H9 (cell line): ENCODE results near the gene NT5DC2. TPM values are rescaled to one million over a fixed set of nuclear protein-coding genes. Genes with fewer than 3 reads are reported as not detected.

Experiments
- DNase-seq: peaks from one replicate; pipeline ENCODE4 v3.0.0-alpha.2; 2017
- H2AFZ ChIP-seq: one replicate; pipeline ENCODE4 v1.6.1; 2013; ENCODE audit warnings: mild to moderate bottlenecking, low read length, control low read depth, moderate library complexity
- H2AK5ac ChIP-seq: 2 replicates; pipeline ENCODE4 v1.6.1; 2013; ENCODE audit warnings: low read length, control low read depth, mixed read lengths; ENCODE audit not compliant: insufficient read length
- H2BK120ac ChIP-seq: one replicate; pipeline ENCODE4 v1.6.1; 2013; ENCODE audit warnings: low read depth, mild to moderate bottlenecking, low read length, control low read depth, inconsistent platforms; ENCODE audit not compliant: poor library complexity, severe bottlenecking
- H2BK12ac ChIP-seq: 2 replicates; pipeline ENCODE4 v1.6.1; 2013; ENCODE audit warnings: low read length, control low read depth, mixed read lengths, low read depth; ENCODE audit not compliant: insufficient read length
- H2BK15ac ChIP-seq: 2 replicates; pipeline ENCODE4 v1.6.1; 2013; ENCODE audit warnings: low read depth, low read length, control low read depth
- H2BK20ac ChIP-seq: one replicate; pipeline ENCODE4 v1.6.1; 2013; ENCODE audit warnings: low read depth, mild to moderate bottlenecking, low read length, control low read depth, inconsistent platforms; ENCODE audit not compliant: poor library complexity, severe bottlenecking
- H2BK5ac ChIP-seq: 2 replicates; pipeline ENCODE4 v1.6.1; 2013; ENCODE audit warnings: low read length, control low read depth, mixed read lengths; ENCODE audit not compliant: insufficient read length
- H3K14ac ChIP-seq: 2 replicates; pipeline ENCODE4 v1.6.1; 2013; ENCODE audit warnings: low read length, control low read depth; ENCODE audit not compliant: insufficient read depth
- H3K18ac ChIP-seq: 2 replicates; pipeline ENCODE4 v1.6.1; 2013; ENCODE audit warnings: low read depth, mild to moderate bottlenecking, mixed read lengths, low read length, control low read depth; ENCODE audit not compliant: insufficient read length
- H3K23ac ChIP-seq: 2 replicates; pipeline ENCODE4 v1.6.1; 2013; ENCODE audit warnings: low read length, control low read depth, mixed read lengths, low read depth; ENCODE audit not compliant: insufficient read length
- H3K23me2 ChIP-seq: 2 replicates; pipeline ENCODE4 v1.6.1; 2013; ENCODE audit warnings: low read depth, mild to moderate bottlenecking, mixed read lengths, low read length, control low read depth; ENCODE audit not compliant: insufficient read length, poor library complexity, severe bottlenecking
- H3K27ac ChIP-seq: 2 replicates; pipeline ENCODE4 v1.5.1; 2013; ENCODE audit warnings: low read length, control low read depth, mixed read lengths, low read depth; ENCODE audit not compliant: insufficient read length
- H3K27me3 ChIP-seq: 2 replicates; pipeline ENCODE4 v1.6.1; 2013; ENCODE audit warnings: low read length, control low read depth, inconsistent platforms; ENCODE audit not compliant: insufficient read depth
- H3K4ac ChIP-seq: 2 replicates; pipeline ENCODE4 v1.6.1; 2013; ENCODE audit warnings: low read depth, mild to moderate bottlenecking, control low read depth, inconsistent platforms, low read length, moderate library complexity
- H3K4me1 ChIP-seq: 2 replicates; pipeline ENCODE4 v1.6.1; 2013; ENCODE audit warnings: low read length, control low read depth, inconsistent platforms; ENCODE audit not compliant: insufficient read depth
- H3K4me2 ChIP-seq: 2 replicates; pipeline ENCODE4 v1.6.1; 2013; ENCODE audit warnings: low read length, control low read depth, mixed read lengths; ENCODE audit not compliant: insufficient read length, insufficient read depth
- H3K56ac ChIP-seq: 2 replicates; pipeline ENCODE4 v1.6.1; 2013; ENCODE audit warnings: low read depth, mild to moderate bottlenecking, mixed read lengths, low read length, control low read depth; ENCODE audit not compliant: insufficient read length
- H3K79me1 ChIP-seq: 2 replicates; pipeline ENCODE4 v1.6.1; 2013; ENCODE audit warnings: low read depth, mild to moderate bottlenecking, moderate library complexity, low read length, control low read depth, inconsistent platforms; ENCODE audit not compliant: insufficient read depth, poor library complexity, severe bottlenecking
- H3K79me2 ChIP-seq: 2 replicates; pipeline ENCODE4 v1.6.1; 2013; ENCODE audit warnings: low read length, control low read depth, inconsistent platforms; ENCODE audit not compliant: insufficient read depth
- H3K9ac ChIP-seq: 2 replicates; pipeline ENCODE4 v1.6.1; 2013; ENCODE audit warnings: low read length, control low read depth, mixed read lengths; ENCODE audit not compliant: insufficient read length; ENCODE audit errors: extremely low read depth
- H3K9me3 ChIP-seq: one replicate; pipeline ENCODE4 v1.6.1; 2013; ENCODE audit warnings: low read depth, low read length, inconsistent platforms; ENCODE audit not compliant: control insufficient read depth
- H3T11ph ChIP-seq: one replicate; pipeline ENCODE4 v1.6.1; 2013; ENCODE audit warnings: mild to moderate bottlenecking, low read length, control low read depth, inconsistent platforms
- H4K20me1 ChIP-seq: one replicate; pipeline ENCODE4 v1.6.1; 2013; ENCODE audit not compliant: control insufficient read depth, insufficient read length, insufficient read depth
- H4K5ac ChIP-seq: 2 replicates; pipeline ENCODE4 v1.6.1; 2013; ENCODE audit warnings: low read depth, mild to moderate bottlenecking, mixed read lengths, low read length, control low read depth; ENCODE audit not compliant: insufficient read length
- H4K8ac ChIP-seq: replicated peaks from 2 replicates; pipeline ENCODE4 v1.6.1; 2013; ENCODE audit warnings: low read length, control low read depth, mixed read lengths, low read depth; ENCODE audit not compliant: insufficient read length
- H4K91ac ChIP-seq: 2 replicates; pipeline ENCODE4 v1.6.1; 2013; ENCODE audit warnings: low read depth, mild to moderate bottlenecking, moderate library complexity, mixed read lengths, low read length, control low read depth; ENCODE audit not compliant: insufficient read length
- H3K27ac Mint-ChIP-seq, 3 experiments: 2 replicates in 2 of 3; 3 replicates in 1 of 3; pipeline ENCODE4 v1.8.0; 2020 to 2021; ENCODE audit warnings: mixed read lengths in 3 of 3, mild to moderate bottlenecking in 1 of 3, moderate library complexity in 1 of 3
- H3K27me3 Mint-ChIP-seq: 2 replicates; pipeline ENCODE4 v1.8.0; 2021; ENCODE audit warnings: low read depth, mild to moderate bottlenecking, moderate library complexity, mixed read lengths
- H3K36me3 Mint-ChIP-seq, 3 experiments: 2 replicates in 2 of 3; 3 replicates in 1 of 3; pipeline ENCODE4 v1.8.0; 2020 to 2021; ENCODE audit warnings: low read depth in 3 of 3, mixed read lengths in 3 of 3; ENCODE audit not compliant: insufficient read depth in 1 of 3
- H3K4me1 Mint-ChIP-seq, 2 experiments: 2 replicates each; pipeline ENCODE4 v1.8.0; 2020; ENCODE audit warnings: mixed read lengths in 2 of 2
- H3K4me3 Mint-ChIP-seq, 2 experiments: 2 replicates in 1 of 2; 3 replicates in 1 of 2; pipeline ENCODE4 v1.8.0; 2020 to 2021; ENCODE audit warnings: mild to moderate bottlenecking in 2 of 2, mixed read lengths in 2 of 2, moderate library complexity in 1 of 2
- H3K9me3 Mint-ChIP-seq, 2 experiments: 2 replicates in 1 of 2; 3 replicates in 1 of 2; pipeline ENCODE4 v1.8.0; 2020; ENCODE audit warnings: mild to moderate bottlenecking in 2 of 2, mixed read lengths in 2 of 2, moderate library complexity in 1 of 2
- CTCF ChIP-seq: fragments of 200-600 bp; sonication (generic); conservative IDR thresholded peaks from 3 replicates; pipeline ENCODE4 v1.8.0; 2021; ENCODE audit warnings: antibody characterized with exemption, mild to moderate bottlenecking
- WGBS: extraction: QIAGEN DNeasy Blood & Tissue Kit; methylation state at CpG from one replicate; pipeline ENCODE4 v1.1.7; 2013; ENCODE audit warnings: missing lambda C conversion rate, low lambda C conversion rate, mixed read lengths; ENCODE audit not compliant: insufficient read length; ENCODE audit errors: extremely low coverage; 5-methylcytosine and 5-hydroxymethylcytosine counted together
- total RNA-seq: library from RNA; stranded (reverse); gene quantifications from 2 replicates; pipeline ENCODE4 v1.2.1, GENCODE V29; 2021

Gene NT5DC2
- total RNA-seq, 1 experiment from 2014 or later: 444 TPM

- no peak overlapping the region for H3K4ac ChIP-seq
- Mint-ChIP-seq H3K4me1 (peaks cover 0 to 3% of the 10 kb centered on the region in 2 experiments; a peak in 1 of 4 replicates), H3K27ac (no peak overlapping the region), H3K4me3 (no peak overlapping the region), H3K9me3 (no peaks in the 10 kb centered on the region; a peak in 1 of 5 replicates), H3K36me3 (peaks cover 8 to 45% (median 40%) of the 10 kb centered on the region in 3 experiments), H3K27me3 (no peaks in the 10 kb centered on the region)
- no peak overlapping the region for H3T11ph ChIP-seq
- no peak overlapping the region for H3K18ac ChIP-seq
- H3K27ac ChIP-seq: no peak overlapping the region
- H3K27me3 ChIP-seq: no peaks in the 10 kb centered on the region
- no peak overlapping the region for H4K91ac ChIP-seq
- no peak overlapping the region for H4K8ac ChIP-seq
- H4K5ac ChIP-seq: no peak overlapping the region
- H2BK5ac ChIP-seq: no peak overlapping the region
- no peaks in the 10 kb centered on the region for H4K20me1 ChIP-seq
- no peak overlapping the region for H3K23ac ChIP-seq
- H2BK20ac ChIP-seq: no peak overlapping the region
- H3K23me2 ChIP-seq: no peaks in the 10 kb centered on the region
- no peak overlapping the region for H3K14ac ChIP-seq
- WGBS: no CpG with 5 or more reads among the region's 6 CpGs
- H3K9me3 ChIP-seq: no peaks in the 10 kb centered on the region
- no peak overlapping the region for H3K4me2 ChIP-seq
- no peak overlapping the region for H2BK12ac ChIP-seq
- no peak overlapping the region for H2AFZ ChIP-seq
- no peak overlapping the region for H2BK15ac ChIP-seq
- no peaks in the 10 kb centered on the region for H3K4me1 ChIP-seq
- no peak overlapping the region for H3K9ac ChIP-seq
- DNase-seq: no peak
- H3K79me2 ChIP-seq: no peaks in the 10 kb centered on the region
- no peak overlapping the region for H2BK120ac ChIP-seq
- no peaks in the 10 kb centered on the region for H3K79me1 ChIP-seq
- H3K56ac ChIP-seq: no peak overlapping the region
- no peak for TF ChIP-seq CTCF
- no peak overlapping the region for H2AK5ac ChIP-seq
These were observed 38.6 kb upstream of the NT5DC2 start for GRCh38 chr3:52572221-52572620.
